Measurements from ENCODE around the gene FIBP. TPM values are rescaled to one million over a fixed set of nuclear protein-coding genes. Genes with fewer than 3 reads are reported as not detected.
A peak's percentile ranks its signal among the peaks of the same experiment; 100 is the strongest.

FIBP gene
- total RNA-seq, 1 donor: 144 TPM

GRCh38 chr11:65834202-65834601 is 54.1 kb downstream of the FIBP start:
- DNase-seq (ENCODE audit: low read depth): no peak
- no peak for TF ChIP-seq CTCF (IDR thresholded peaks at IDR 0.05; ENCODE audit: insufficient read depth, low read depth, low read length)
- H3K4me3 ChIP-seq (ENCODE audit: low read depth, low read length): peak overlapping the region; percentile 72

Other genes starting within 250 kb of the FIBP start
- 22.2 and 24.2 TPM in 2 replicates for gene RELA, start 225.6 kb downstream of the FIBP start, total RNA-seq
- gene KAT5, start 176.2 kb downstream of the FIBP start, total RNA-seq: 33.2 and 42.2 TPM in 2 replicates
- 41.5 and 44.1 TPM in 2 replicates for gene RNASEH2C, start 167.7 kb downstream of the FIBP start, total RNA-seq
- gene AP5B1, start 107.5 kb downstream of the FIBP start, total RNA-seq: 13.8 and 16.4 TPM in 2 replicates
- gene OVOL1, start 101.4 kb downstream of the FIBP start, total RNA-seq: not detected in 2 replicates
- gene SNX32, start 54.5 kb downstream of the FIBP start, total RNA-seq: under 0.01 TPM in 1 of 2 replicates, not detected in the other
- gene CFL1, start 30.3 kb downstream of the FIBP start, total RNA-seq: 1,115 and 1,444 TPM in 2 replicates
- gene MUS81, start 28.0 kb downstream of the FIBP start, total RNA-seq: 71.2 and 75.7 TPM in 2 replicates
- 77.7 and 79.6 TPM in 2 replicates for gene EFEMP2, start 15.7 kb downstream of the FIBP start, total RNA-seq
- gene CTSW, start 8.6 kb downstream of the FIBP start, total RNA-seq: 0.43 TPM in 1 of 2 replicates, not detected in the other
- gene CCDC85B, start 2.2 kb upstream of the FIBP start, total RNA-seq: 37.1 and 49.0 TPM in 2 replicates
- gene FOSL1, start 11.9 kb upstream of the FIBP start, total RNA-seq: 18.0 and 41.0 TPM in 2 replicates
- gene C11orf68, start 30.6 kb upstream of the FIBP start, total RNA-seq: 25.8 and 31.5 TPM in 2 replicates
- gene DRAP1, start 31.0 kb upstream of the FIBP start, total RNA-seq: 216 and 218 TPM in 2 replicates
- gene TSGA10IP, start 57.0 kb upstream of the FIBP start, total RNA-seq: not detected in 2 replicates
- 25.5 and 26.7 TPM in 2 replicates for gene SART1, start 73.3 kb upstream of the FIBP start, total RNA-seq
- gene EIF1AD, start 113.7 kb upstream of the FIBP start, total RNA-seq: 34.8 and 35.4 TPM in 2 replicates
- 19.9 and 24.8 TPM in 2 replicates for gene BANF1, start 114.0 kb upstream of the FIBP start, total RNA-seq
- gene CST6, start 123.5 kb upstream of the FIBP start, total RNA-seq: under 0.01 TPM in 1 of 2 replicates, not detected in the other
- under 0.01 and 0.43 TPM in 2 replicates for gene CATSPER1, start 138.0 kb upstream of the FIBP start, total RNA-seq
- gene GAL3ST3, start 160.7 kb upstream of the FIBP start, total RNA-seq: under 0.01 TPM in 1 of 2 replicates, not detected in the other
- gene SF3B2, start 163.9 kb upstream of the FIBP start, total RNA-seq: 130 and 151 TPM in 2 replicates
- gene PACS1, start 181.8 kb upstream of the FIBP start, total RNA-seq: 36.7 and 41.2 TPM in 2 replicates

Data from fibroblast of villous mesenchyme (primary cell).